GM18858 (cell line): Measurements from ENCODE around the gene DUOXA1.
"Not testable (repeated sequence)": the region's sequence is repeated elsewhere in the genome, so short reads cannot be mapped to it uniquely, and the experiment has no call there.

ENCODE experiments used
- ATAC-seq: cut with Tn5 transposase; IDR thresholded peaks from one replicate; pipeline ENCODE4 v1.9.1; 2021; ENCODE audit not compliant: unreplicated experiment

The DUOXA1 gene

GRCh38 chr15:45093622-45094357 lies 35.9 kb downstream of the DUOXA1 start:
- no peak for ATAC-seq

- ATAC-seq, result no peak
Measured at GRCh38 chr15:45093013-45093412, 36.7 kb downstream of the DUOXA1 start.

- ATAC-seq, result no peak
Measured at GRCh38 chr15:45091576-45091975, 38.1 kb downstream of the DUOXA1 start.

GRCh38 chr15:45091161-45091560 lies 38.5 kb downstream of the DUOXA1 start:
- no peak for ATAC-seq

GRCh38 chr15:45089712-45090373 lies 39.8 kb downstream of the DUOXA1 start:
- ATAC-seq, result no peak

- ATAC-seq, result no peak
Measured at GRCh38 chr15:45088801-45089711, 40.6 kb downstream of the DUOXA1 start.

- no peak for ATAC-seq
Measured at GRCh38 chr15:45087513-45087912, 42.2 kb downstream of the DUOXA1 start.

- ATAC-seq, result no peak
Measured at GRCh38 chr15:45084163-45084562, 45.5 kb downstream of the DUOXA1 start.

GRCh38 chr15:45083223-45083622 lies 46.5 kb downstream of the DUOXA1 start:
- no peak for ATAC-seq

GRCh38 chr15:45082412-45082811 lies 47.3 kb downstream of the DUOXA1 start:
- not testable (repeated sequence) for ATAC-seq

GRCh38 chr15:45080593-45080992 lies 49.1 kb downstream of the DUOXA1 start:
- ATAC-seq, result not testable (repeated sequence)

GRCh38 chr15:45079628-45080246 lies 49.9 kb downstream of the DUOXA1 start:
- not testable (repeated sequence) for ATAC-seq

GRCh38 chr15:45079201-45079600 lies 50.5 kb downstream of the DUOXA1 start:
- ATAC-seq, result not testable (repeated sequence)

GRCh38 chr15:45077391-45077790 lies 52.3 kb downstream of the DUOXA1 start:
- not testable (repeated sequence) for ATAC-seq

GRCh38 chr15:45075440-45076320 lies 54.0 kb downstream of the DUOXA1 start:
- ATAC-seq, result not testable (repeated sequence)

GRCh38 chr15:45073602-45074001 lies 56.1 kb downstream of the DUOXA1 start:
- not testable (repeated sequence) for ATAC-seq

- ATAC-seq, result not testable (repeated sequence)
Measured at GRCh38 chr15:45069942-45070360, 59.7 kb downstream of the DUOXA1 start.
